IMR-90 (cell line): ENCODE data around the gene ITGA6. TPM values are rescaled to one million over a fixed set of nuclear protein-coding genes. Genes with fewer than 3 reads are reported as not detected.
"Not testable (repeated sequence)": the region's sequence is repeated elsewhere in the genome, so short reads cannot be mapped to it uniquely, and the experiment has no call there.

Experiments used
- ATAC-seq: fragments of 200-7000 bp; cut with Tn5 transposase; 2 replicates; pipeline ENCODE4 v1.9.1; 2020; ENCODE audit warnings: low read depth, mild to moderate bottlenecking, moderate library complexity
- BruUV-seq: library from RNA; stranded (reverse); fragments of 400-500 nt; replicated peaks from 2 replicates; lab custom pipeline; 2021; lab: Mats Ljungman, UMichigan
- CTCF ChIA-PET: fragments of 300-600 bp; formaldehyde crosslinking; extraction: SDS; loops from one replicate; lab custom pipeline; 2021; ENCODE audit warnings: antibody characterized with exemption; lab: Yijun Ruan, JAX
- POLR2A ChIA-PET: fragments of 300-600 bp; sonication (Branson Sonifier 250); formaldehyde crosslinking; loops from one replicate; lab custom pipeline; 2022; ENCODE audit warnings: antibody characterized with exemption; ENCODE audit not compliant: unreplicated experiment; lab: Charles Lee
- DNase-seq: peaks from one replicate; pipeline ENCODE4 v3.0.0; 2013
- H2AFZ ChIP-seq: replicated peaks from 2 replicates; pipeline ENCODE3; 2013; ENCODE audit warnings: low read length, mild to moderate bottlenecking; ENCODE audit not compliant: poor library complexity
- H2AK5ac ChIP-seq: 2 replicates; pipeline ENCODE4 v1.6.1; 2013; ENCODE audit warnings: low read depth, low read length, inconsistent platforms
- H2AK9ac ChIP-seq: replicated peaks from 2 replicates; pipeline ENCODE3; 2013; ENCODE audit warnings: mild to moderate bottlenecking, low read depth, low read length, moderate library complexity; ENCODE audit not compliant: poor library complexity
- H2BK120ac ChIP-seq: 2 replicates; pipeline ENCODE4 v1.6.1; 2013; ENCODE audit warnings: low read depth, low read length, inconsistent platforms
- H2BK15ac ChIP-seq: 3 replicates; pipeline ENCODE4 v1.6.1; 2013; ENCODE audit warnings: low read depth, low read length, inconsistent platforms
- H2BK20ac ChIP-seq: 2 replicates; pipeline ENCODE4 v1.6.1; 2013; ENCODE audit warnings: low read depth, mild to moderate bottlenecking, inconsistent platforms, low read length, moderate library complexity
- H2BK5ac ChIP-seq: 2 replicates; pipeline ENCODE4 v1.6.1; 2013; ENCODE audit warnings: mild to moderate bottlenecking, low read depth, low read length, inconsistent platforms; ENCODE audit not compliant: poor library complexity, severe bottlenecking
- H3K14ac ChIP-seq: replicated peaks from 2 replicates; pipeline ENCODE4 v1.6.1; 2013; ENCODE audit warnings: low read depth, low read length, inconsistent platforms
- H3K18ac ChIP-seq: 2 replicates; pipeline ENCODE4 v1.6.1; 2013; ENCODE audit warnings: low read depth, low read length, control low read depth
- H3K23ac ChIP-seq: 2 replicates; pipeline ENCODE4 v1.6.1; 2013; ENCODE audit warnings: low read depth, low read length, inconsistent platforms
- H3K27ac ChIP-seq: 2 replicates; pipeline ENCODE4 v1.5.1; 2013; ENCODE audit warnings: mild to moderate bottlenecking, control low read depth, low read length; ENCODE audit not compliant: insufficient read depth
- H3K27me3 ChIP-seq: 2 replicates; pipeline ENCODE4 v1.6.1; 2013; ENCODE audit warnings: low read length; ENCODE audit not compliant: control insufficient read depth, insufficient read depth
- H3K36me3 ChIP-seq: 2 replicates; pipeline ENCODE4 v1.6.1; 2013; ENCODE audit warnings: low read length, mixed read lengths; ENCODE audit not compliant: control insufficient read depth, insufficient read depth
- H3K4ac ChIP-seq: 2 replicates; pipeline ENCODE4 v1.6.1; 2013; ENCODE audit warnings: low read depth, low read length, inconsistent platforms
- H3K4me1 ChIP-seq: 2 replicates; pipeline ENCODE4 v1.6.1; 2013; ENCODE audit warnings: low read length, mixed read lengths; ENCODE audit not compliant: control insufficient read depth, insufficient read depth
- H3K4me2 ChIP-seq: 2 replicates; pipeline ENCODE4 v1.6.1; 2013; ENCODE audit warnings: low read depth, mild to moderate bottlenecking, control low read depth, low read length, moderate library complexity
- H3K4me3 ChIP-seq: 2 replicates; pipeline ENCODE4 v1.5.1; 2013; ENCODE audit warnings: low read depth, mild to moderate bottlenecking, control low read depth, low read length, moderate library complexity; ENCODE audit not compliant: insufficient read depth
- H3K56ac ChIP-seq: 2 replicates; pipeline ENCODE4 v1.6.1; 2013; ENCODE audit warnings: low read length, inconsistent platforms; ENCODE audit not compliant: insufficient read depth; ENCODE audit errors: extremely low read depth
- H3K79me1 ChIP-seq, 2 experiments: 2 replicates each; pipeline ENCODE4 v1.6.1; 2013; ENCODE audit warnings: low read length in 2 of 2, inconsistent platforms in 1 of 2, low read depth in 1 of 2
- H3K9ac ChIP-seq: 2 replicates; pipeline ENCODE4 v1.6.1; 2013; ENCODE audit warnings: low read depth, low read length, control low read depth
- H3K9me1 ChIP-seq: 2 replicates; pipeline ENCODE4 v1.6.1; 2013; ENCODE audit warnings: low read length, inconsistent platforms; ENCODE audit not compliant: insufficient read depth
- H3K9me3 ChIP-seq: 2 replicates; pipeline ENCODE4 v1.6.1; 2013; ENCODE audit warnings: low read length; ENCODE audit not compliant: control insufficient read depth, insufficient read depth
- H4K20me1 ChIP-seq: 2 replicates; pipeline ENCODE4 v1.6.1; 2013; ENCODE audit warnings: low read length, inconsistent platforms; ENCODE audit not compliant: insufficient read depth
- H4K5ac ChIP-seq: 2 replicates; pipeline ENCODE4 v1.6.1; 2013; ENCODE audit warnings: mild to moderate bottlenecking, low read depth, low read length, control low read depth
- H4K8ac ChIP-seq, 2 experiments: 2 replicates each; pipeline ENCODE4 v1.6.1; 2013; ENCODE audit warnings: low read depth in 2 of 2, low read length in 2 of 2, control low read depth in 1 of 2, inconsistent platforms in 1 of 2
- H4K91ac ChIP-seq: 2 replicates; pipeline ENCODE4 v1.6.1; 2013; ENCODE audit warnings: low read depth, low read length, inconsistent platforms; ENCODE audit not compliant: insufficient read depth
- WGBS, 2 experiments: methylation state at CpG; one replicate each; pipeline versions ENCODE4 v1.1.5 to v1.1.7; 2013; ENCODE audit warnings: missing lambda C conversion rate in 2 of 2; ENCODE audit not compliant: insufficient read length in 1 of 2; ENCODE audit errors: extremely low coverage in 2 of 2; 5-methylcytosine and 5-hydroxymethylcytosine counted together
- dilution Hi-C: fragments of 300-500 bp; cut with HindIII; formaldehyde crosslinking; loops from one replicate; pipeline ENCODE4 v1.14.3; 2018; ENCODE audit warnings: low sequenced_read_pairs; ENCODE audit not compliant: unreplicated experiment
- in situ Hi-C: fragments of 300-500 bp; cut with MboI; formaldehyde crosslinking; loops from 3 replicates; pipeline ENCODE4 v1.14.3; 2019; ENCODE audit warnings: low sequenced_read_pairs, inconsistent platforms, mixed read lengths
- intact Hi-C: fragments of 100-400 bp; cut with micrococcal nuclease; formaldehyde crosslinking; loops from 2 replicates; pipeline ENCODE4 v1.10.0; 2022
- polyA plus RNA-seq, 3 experiments: library from polyadenylated mRNA; depleted of rRNA; stranded (reverse); fragments of >200 nt; gene quantifications; 2 replicates each; pipeline ENCODE4 v1.2.3, GENCODE V29; 2012; ENCODE audit warnings: low replicate concordance in 1 of 3
- total RNA-seq: library from RNA; depleted of rRNA; stranded (reverse); fragments of >200 nt; gene quantifications from 2 replicates; pipeline ENCODE4 v1.2.3, GENCODE V29; 2012

ITGA6 gene
- total and polyA plus RNA-seq, 2 of the 4 experiments (the other 2 are of a cell fraction), result 12.5 to 43.9 TPM

- H3K4me2 ChIP-seq, H2BK120ac ChIP-seq, H3K9ac ChIP-seq, CTCF ChIA-PET, H3K4me1 ChIP-seq, POLR2A ChIA-PET, H2AK5ac ChIP-seq, H3K27ac ChIP-seq, H4K91ac ChIP-seq, H2AK9ac ChIP-seq, BruUV-seq, dilution Hi-C loops, in situ Hi-C loops, H3K56ac ChIP-seq, H3K9me1 ChIP-seq, H2BK5ac ChIP-seq, H3K23ac ChIP-seq, H2AFZ ChIP-seq, H3K18ac ChIP-seq, H4K8ac ChIP-seq, H3K36me3 ChIP-seq, H3K9me3 ChIP-seq, H3K27me3 ChIP-seq, H2BK20ac ChIP-seq, H3K4ac ChIP-seq, H4K20me1 ChIP-seq, H2BK15ac ChIP-seq, H4K5ac ChIP-seq, DNase-seq, H3K4me3 ChIP-seq, H3K14ac ChIP-seq, ATAC-seq: not testable (repeated sequence)
- WGBS, 2 experiments, result no CpG with 5 or more reads among the region's 1 CpG
- intact Hi-C loops, result loop anchor here (5.0 kb wide), 1 partner anchor 33 kb away; no protein-coding TSS in a partner anchor
- peaks cover 14 to 19% of the 10 kb centered on the region in 2 experiments; a peak in 3 of 4 replicates for H3K79me1 ChIP-seq
Observed at GRCh38 chr2:172549802-172550201, 122.4 kb downstream of the ITGA6 start.
